Fibroblast of lung (primary cell): ENCODE data around the gene CLDN19.

Source experiments
- EZH2 ChIP-seq: IDR thresholded peaks from 2 replicates; pipeline ENCODE4 v1.5.1; 2012; ENCODE audit warnings: low read length, control low read depth, mild to moderate bottlenecking; ENCODE audit errors: missing control alignments
- TF ChIP-seq, protein P1 (sequence below), 2 donors: IDR thresholded peaks in 1 of 2; conservative IDR thresholded peaks in 1 of 2; 1 replicate in 1 of 2; 2 replicates in 1 of 2; pipeline ENCODE4 v1.5.1; 2011 to 2012; ENCODE audit warnings: low read length in 2 of 2, control low read depth in 1 of 2, inconsistent platforms in 1 of 2, low read depth in 1 of 2, mild to moderate bottlenecking in 1 of 2

GRCh38 chr1:42750041-42750440 is 10.0 kb upstream of the CLDN19 start:
- TF ChIP-seq, protein P1, sequence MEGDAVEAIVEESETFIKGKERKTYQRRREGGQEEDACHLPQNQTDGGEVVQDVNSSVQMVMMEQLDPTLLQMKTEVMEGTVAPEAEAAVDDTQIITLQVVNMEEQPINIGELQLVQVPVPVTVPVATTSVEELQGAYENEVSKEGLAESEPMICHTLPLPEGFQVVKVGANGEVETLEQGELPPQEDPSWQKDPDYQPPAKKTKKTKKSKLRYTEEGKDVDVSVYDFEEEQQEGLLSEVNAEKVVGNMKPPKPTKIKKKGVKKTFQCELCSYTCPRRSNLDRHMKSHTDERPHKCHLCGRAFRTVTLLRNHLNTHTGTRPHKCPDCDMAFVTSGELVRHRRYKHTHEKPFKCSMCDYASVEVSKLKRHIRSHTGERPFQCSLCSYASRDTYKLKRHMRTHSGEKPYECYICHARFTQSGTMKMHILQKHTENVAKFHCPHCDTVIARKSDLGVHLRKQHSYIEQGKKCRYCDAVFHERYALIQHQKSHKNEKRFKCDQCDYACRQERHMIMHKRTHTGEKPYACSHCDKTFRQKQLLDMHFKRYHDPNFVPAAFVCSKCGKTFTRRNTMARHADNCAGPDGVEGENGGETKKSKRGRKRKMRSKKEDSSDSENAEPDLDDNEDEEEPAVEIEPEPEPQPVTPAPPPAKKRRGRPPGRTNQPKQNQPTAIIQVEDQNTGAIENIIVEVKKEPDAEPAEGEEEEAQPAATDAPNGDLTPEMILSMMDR (conservative IDR thresholded peaks at IDR 0.05 in 1 of 2, IDR thresholded peaks at IDR 0.05 in 1 of 2; ENCODE audit: low read depth in 1 of 2, low read length in 2 of 2) = no peak
- no peak for TF ChIP-seq EZH2
